ENCODE data around the gene DEUP1.

DEUP1 gene

DNA sequence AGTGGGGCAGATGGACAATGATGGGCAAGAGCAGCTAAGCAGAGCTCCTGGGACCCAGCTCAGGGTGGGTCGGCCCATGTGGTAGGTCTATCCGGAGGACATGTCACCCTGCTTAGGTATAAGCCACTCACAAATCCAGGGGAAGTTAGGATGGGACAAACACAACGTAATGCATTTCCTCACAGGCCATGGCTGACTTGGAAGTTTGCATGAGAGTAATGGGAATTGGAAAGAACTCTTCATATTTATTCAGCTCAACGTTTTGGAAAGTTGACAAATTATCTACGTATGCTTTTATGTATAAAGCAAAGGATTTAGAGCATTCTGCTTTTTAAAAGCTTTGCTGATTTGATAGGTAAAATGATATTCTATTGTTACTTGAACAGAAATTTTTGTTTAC, 137.7 kb downstream of the DEUP1 start:
- DNase-seq (ENCODE audit: low read depth) = no peak
- no peak overlapping the region for H3K4me3 ChIP-seq (ENCODE audit: low read length)
- TF ChIP-seq, protein P1, sequence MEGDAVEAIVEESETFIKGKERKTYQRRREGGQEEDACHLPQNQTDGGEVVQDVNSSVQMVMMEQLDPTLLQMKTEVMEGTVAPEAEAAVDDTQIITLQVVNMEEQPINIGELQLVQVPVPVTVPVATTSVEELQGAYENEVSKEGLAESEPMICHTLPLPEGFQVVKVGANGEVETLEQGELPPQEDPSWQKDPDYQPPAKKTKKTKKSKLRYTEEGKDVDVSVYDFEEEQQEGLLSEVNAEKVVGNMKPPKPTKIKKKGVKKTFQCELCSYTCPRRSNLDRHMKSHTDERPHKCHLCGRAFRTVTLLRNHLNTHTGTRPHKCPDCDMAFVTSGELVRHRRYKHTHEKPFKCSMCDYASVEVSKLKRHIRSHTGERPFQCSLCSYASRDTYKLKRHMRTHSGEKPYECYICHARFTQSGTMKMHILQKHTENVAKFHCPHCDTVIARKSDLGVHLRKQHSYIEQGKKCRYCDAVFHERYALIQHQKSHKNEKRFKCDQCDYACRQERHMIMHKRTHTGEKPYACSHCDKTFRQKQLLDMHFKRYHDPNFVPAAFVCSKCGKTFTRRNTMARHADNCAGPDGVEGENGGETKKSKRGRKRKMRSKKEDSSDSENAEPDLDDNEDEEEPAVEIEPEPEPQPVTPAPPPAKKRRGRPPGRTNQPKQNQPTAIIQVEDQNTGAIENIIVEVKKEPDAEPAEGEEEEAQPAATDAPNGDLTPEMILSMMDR (IDR thresholded peaks at IDR 0.05; ENCODE audit: insufficient read depth, low read depth, low read length, missing control alignments) = no peak

DNA sequence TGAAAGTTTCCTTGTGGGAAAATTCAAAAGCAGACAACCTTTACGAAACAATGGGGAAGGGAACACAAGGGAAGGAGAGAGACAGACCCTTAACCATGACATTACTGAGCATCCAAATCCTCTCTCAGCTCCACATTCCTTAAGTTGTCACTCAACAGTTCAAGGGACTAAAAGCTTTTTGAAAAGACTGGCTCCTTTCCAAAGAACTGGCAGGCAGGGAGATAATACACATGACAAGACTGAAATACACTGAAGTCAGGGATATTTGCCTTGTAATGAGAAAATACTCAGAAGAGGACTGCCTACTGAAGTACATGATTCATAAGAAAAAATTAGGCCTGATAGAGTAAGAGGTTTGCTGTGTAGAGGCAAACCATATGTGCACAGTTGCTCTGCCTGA, 143.6 kb downstream of the DEUP1 start:
- no peak for DNase-seq (ENCODE audit: low read depth)
- TF ChIP-seq, protein P1 (IDR thresholded peaks at IDR 0.05; ENCODE audit: insufficient read depth, low read depth, low read length, missing control alignments) = no peak
- no peak overlapping the region for H3K4me3 ChIP-seq (ENCODE audit: low read length)

DNA sequence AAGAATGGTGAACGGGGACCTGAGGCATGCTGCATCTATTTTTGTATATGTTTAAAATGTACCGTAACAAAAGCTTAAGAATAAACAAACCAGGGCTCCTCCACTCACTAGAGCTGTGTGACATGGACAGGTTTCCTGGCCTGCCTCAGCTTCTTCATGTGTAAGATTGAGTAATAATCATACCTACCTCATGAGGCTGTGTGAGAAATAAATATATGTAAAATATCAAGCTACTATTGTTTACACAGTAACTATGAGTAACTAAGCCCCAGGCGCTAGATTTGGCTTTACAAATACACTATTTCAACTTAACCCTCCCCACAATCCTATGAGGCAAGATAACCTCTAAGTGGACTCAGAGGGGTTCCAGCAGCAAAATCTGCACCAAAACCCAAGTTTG, 146.3 kb downstream of the DEUP1 start:
- DNase-seq (ENCODE audit: low read depth) = peak; percentile 95
- H3K4me3 ChIP-seq (ENCODE audit: low read length) = no peak overlapping the region
- TF ChIP-seq, protein P1 (IDR thresholded peaks at IDR 0.05; ENCODE audit: insufficient read depth, low read depth, low read length, missing control alignments) = no peak

DNA sequence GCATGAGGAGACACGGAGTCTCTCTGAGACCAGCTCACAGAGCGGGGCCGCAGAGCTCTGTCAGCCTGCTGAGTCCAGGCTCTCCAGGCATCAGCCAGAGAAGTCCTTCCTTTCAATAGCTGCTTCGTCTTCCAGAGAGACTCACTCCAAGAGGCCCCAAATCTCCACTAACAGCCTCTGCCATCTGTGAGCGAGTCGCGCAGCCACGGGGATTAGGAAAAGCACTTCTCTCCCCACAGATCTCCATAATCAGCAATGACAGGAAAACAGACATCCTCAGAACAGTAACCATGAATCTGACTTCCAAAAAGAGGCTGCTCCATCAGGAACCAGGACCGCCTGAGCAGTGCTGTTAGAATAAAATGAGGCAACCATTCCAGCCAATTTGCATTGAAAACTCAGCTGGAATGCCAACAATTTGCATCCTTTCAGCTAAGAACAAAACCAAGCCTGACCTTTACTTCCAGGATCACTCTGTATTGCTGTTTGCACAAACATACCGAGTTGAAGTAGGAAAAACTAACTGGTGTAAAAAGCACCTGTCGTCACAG, 147.2 kb downstream of the DEUP1 start:
- TF ChIP-seq, protein P1 (IDR thresholded peaks at IDR 0.05; ENCODE audit: insufficient read depth, low read depth, low read length, missing control alignments) = no peak
- no peak for DNase-seq (ENCODE audit: low read depth)
- no peak overlapping the region for H3K4me3 ChIP-seq (ENCODE audit: low read length)

DNA sequence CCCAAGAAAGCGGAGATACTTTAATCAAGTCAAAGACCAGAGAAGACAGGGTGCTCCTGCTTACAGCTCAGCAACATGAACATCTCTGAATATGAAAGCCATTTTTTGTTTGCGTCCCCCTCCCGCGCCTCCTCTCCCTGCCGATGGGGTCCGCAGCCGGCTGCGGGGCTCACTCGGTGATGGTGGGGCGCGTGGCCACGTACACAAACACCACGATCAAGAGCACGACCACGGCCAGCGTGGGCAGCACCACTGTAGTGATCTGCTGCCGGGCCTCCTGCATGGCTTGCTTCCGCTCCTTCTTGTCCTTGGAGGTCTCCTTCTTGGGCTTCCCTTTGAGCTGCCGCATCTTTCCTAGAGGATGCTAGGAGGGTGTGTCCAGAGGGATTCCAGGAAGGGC, 148.3 kb downstream of the DEUP1 start:
- DNase-seq (ENCODE audit: low read depth) = no peak
- no peak overlapping the region for H3K4me3 ChIP-seq (ENCODE audit: low read length)
- TF ChIP-seq, protein P1 (IDR thresholded peaks at IDR 0.05; ENCODE audit: insufficient read depth, low read depth, low read length, missing control alignments) = no peak

DNA sequence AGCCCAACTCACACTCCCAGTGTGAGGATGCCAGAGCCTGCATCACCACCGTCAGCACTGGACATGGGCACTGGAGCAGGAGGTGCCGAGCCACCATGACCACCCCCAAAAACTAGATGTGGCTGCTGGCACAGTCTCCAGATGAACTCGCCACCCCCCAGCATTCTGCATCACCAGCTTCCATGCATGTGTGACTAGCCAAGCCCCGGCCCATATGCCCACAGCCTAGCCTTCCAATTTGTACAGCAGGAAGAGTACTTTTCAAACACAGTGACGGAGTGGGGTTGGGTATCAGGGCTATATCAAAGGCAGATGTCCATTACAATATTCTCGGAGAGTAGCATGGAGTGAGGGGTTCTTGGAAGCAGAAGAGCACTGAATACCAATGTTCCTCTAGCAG, 149.7 kb downstream of the DEUP1 start:
- no peak for DNase-seq (ENCODE audit: low read depth)
- H3K4me3 ChIP-seq (ENCODE audit: low read length) = no peak overlapping the region
- TF ChIP-seq, protein P1 (IDR thresholded peaks at IDR 0.05; ENCODE audit: insufficient read depth, low read depth, low read length, missing control alignments) = no peak

DNA sequence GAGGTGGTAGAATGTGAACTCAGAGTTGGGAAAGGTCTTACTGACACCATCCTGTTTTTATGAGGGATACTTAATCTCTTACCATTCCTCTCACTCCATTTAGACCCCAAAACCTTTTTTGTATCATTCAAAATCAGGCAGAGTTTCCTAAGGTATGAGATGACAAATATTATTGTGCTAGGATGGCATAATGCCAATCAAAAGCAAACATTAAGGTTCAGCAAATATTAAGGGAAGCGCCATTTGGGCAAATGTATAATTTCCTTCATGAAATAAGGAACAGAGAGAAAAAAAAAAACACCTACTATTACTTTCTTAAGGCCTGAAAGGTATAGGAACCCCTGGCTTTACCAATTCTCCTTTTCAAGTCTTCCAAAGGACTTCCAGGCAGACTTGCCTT, 150.2 kb downstream of the DEUP1 start:
- TF ChIP-seq, protein P1 (IDR thresholded peaks at IDR 0.05; ENCODE audit: insufficient read depth, low read depth, low read length, missing control alignments) = no peak
- no peak for DNase-seq (ENCODE audit: low read depth)
- no peak overlapping the region for H3K4me3 ChIP-seq (ENCODE audit: low read length)

Measured in epithelial cell of esophagus (primary cell).